ENCODE results near the gene PNMA6E.

The PNMA6E gene

GRCh38 chrX:153347530-153347929, 53.6 kb downstream of the PNMA6E start:
- no peak for DNase-seq
